ENCODE data around the gene DNASE1L1. TPM values are rescaled to one million over a fixed set of nuclear protein-coding genes. Genes with fewer than 3 reads are reported as not detected.

The DNASE1L1 gene
- total RNA-seq, 1 donor from 2014 or later: 35.1 TPM

DNA sequence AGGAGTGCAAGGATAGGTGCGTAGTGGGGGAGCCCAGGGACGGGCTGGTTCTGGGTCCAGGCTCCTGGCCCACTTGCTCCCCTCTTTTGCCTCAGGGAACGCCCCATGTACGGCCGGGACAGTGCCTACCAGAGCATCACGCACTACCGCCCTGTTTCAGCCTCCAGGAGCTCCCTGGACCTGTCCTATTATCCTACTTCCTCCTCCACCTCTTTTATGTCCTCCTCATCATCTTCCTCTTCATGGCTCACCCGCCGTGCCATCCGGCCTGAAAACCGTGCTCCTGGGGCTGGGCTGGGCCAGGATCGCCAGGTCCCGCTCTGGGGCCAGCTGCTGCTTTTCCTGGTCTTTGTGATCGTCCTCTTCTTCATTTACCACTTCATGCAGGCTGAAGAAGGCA, 28.3 kb downstream of the DNASE1L1 start:
- FAIRE-seq (no peak), DNase-seq (ENCODE audit: low read depth) (no peak)
- H3K27me3 Mint-ChIP-seq (ENCODE audit: low read depth, unreplicated experiment): no peaks in the 10 kb centered on the region
- no peaks in the 10 kb centered on the region for H3K36me3 Mint-ChIP-seq (ENCODE audit: low read depth, unreplicated experiment)
- H3K27ac Mint-ChIP-seq (ENCODE audit: unreplicated experiment): peak overlapping the region; percentile 26
- H4K20me1 ChIP-seq (ENCODE audit: insufficient read depth, low read length): peaks cover 24% of the 10 kb centered on the region
- TF ChIP-seq CTCF (IDR thresholded peaks at IDR 0.05; ENCODE audit: insufficient read depth, low read depth, low read length): no peak
- TF ChIP-seq EZH2 (IDR thresholded peaks at IDR 0.05; ENCODE audit: insufficient read depth, low read length): no peak
- H3K27ac ChIP-seq (ENCODE audit: low read depth, low read length): no peak overlapping the region
- H3K4me1 ChIP-seq (ENCODE audit: insufficient read depth, low read length): peaks cover 12% of the 10 kb centered on the region
- H3K4me3 ChIP-seq (ENCODE audit: insufficient read depth, low read depth, low read length): peak overlapping the region; percentile 69
- no peaks in the 10 kb centered on the region for H3K9me3 ChIP-seq (ENCODE audit: insufficient read depth, low read depth, low read length)
- H3K4me3 Mint-ChIP-seq (ENCODE audit: unreplicated experiment): peak overlapping the region; percentile 92
- H3K9me3 Mint-ChIP-seq (ENCODE audit: unreplicated experiment): no peaks in the 10 kb centered on the region
- peaks cover 7% of the 10 kb centered on the region for H3K4me1 Mint-ChIP-seq (ENCODE audit: low read depth, unreplicated experiment)
- no peaks in the 10 kb centered on the region for H3K36me3 ChIP-seq (ENCODE audit: insufficient read depth, low read length)
- no peaks in the 10 kb centered on the region for H3K27me3 ChIP-seq (ENCODE audit: insufficient read depth, low read length)
- no peak overlapping the region for H2AFZ ChIP-seq (ENCODE audit: low read depth, low read length)
- H3K9ac ChIP-seq (ENCODE audit: low read length): peak overlapping the region; percentile 98
- peaks cover 28% of the 10 kb centered on the region for H3K79me2 ChIP-seq (ENCODE audit: insufficient read depth, low read length)
- peak overlapping the region; percentile 93 for H3K4me2 ChIP-seq (ENCODE audit: low read length)

- H3K27me3 ChIP-seq (ENCODE audit: insufficient read depth, low read length): no peaks in the 10 kb centered on the region
- H3K4me1 Mint-ChIP-seq (ENCODE audit: low read depth, unreplicated experiment): peaks cover 7% of the 10 kb centered on the region
- H3K27ac Mint-ChIP-seq (ENCODE audit: unreplicated experiment): peak overlapping the region; percentile 98
- H3K9ac ChIP-seq (ENCODE audit: low read length): peak overlapping the region; percentile 98
- H3K9me3 Mint-ChIP-seq (ENCODE audit: unreplicated experiment): no peaks in the 10 kb centered on the region
- H3K27ac ChIP-seq (ENCODE audit: low read depth, low read length): peak overlapping the region; percentile 92
- no peaks in the 10 kb centered on the region for H3K9me3 ChIP-seq (ENCODE audit: insufficient read depth, low read depth, low read length)
- peak overlapping the region; percentile 92 for H3K4me3 Mint-ChIP-seq (ENCODE audit: unreplicated experiment)
- no peak for TF ChIP-seq CTCF (IDR thresholded peaks at IDR 0.05; ENCODE audit: insufficient read depth, low read depth, low read length)
- TF ChIP-seq EZH2 (IDR thresholded peaks at IDR 0.05; ENCODE audit: insufficient read depth, low read length): no peak
- H3K4me3 ChIP-seq (ENCODE audit: insufficient read depth, low read depth, low read length): peak overlapping the region; percentile 69
- peaks cover 31% of the 10 kb centered on the region for H3K79me2 ChIP-seq (ENCODE audit: insufficient read depth, low read length)
- DNase-seq (ENCODE audit: low read depth): no peak
- H3K4me1 ChIP-seq (ENCODE audit: insufficient read depth, low read length): peaks cover 13% of the 10 kb centered on the region
- H2AFZ ChIP-seq (ENCODE audit: low read depth, low read length): no peak overlapping the region
- H3K4me2 ChIP-seq (ENCODE audit: low read length): peak overlapping the region; percentile 93
- no peaks in the 10 kb centered on the region for H3K36me3 Mint-ChIP-seq (ENCODE audit: low read depth, unreplicated experiment)
- H4K20me1 ChIP-seq (ENCODE audit: insufficient read depth, low read length): peaks cover 24% of the 10 kb centered on the region
- H3K36me3 ChIP-seq (ENCODE audit: insufficient read depth, low read length): no peaks in the 10 kb centered on the region
- no peaks in the 10 kb centered on the region for H3K27me3 Mint-ChIP-seq (ENCODE audit: low read depth, unreplicated experiment)
- no peak for FAIRE-seq
Observed at GRCh38 chrX:154380153-154380552, 28.9 kb downstream of the DNASE1L1 start.

DNA sequence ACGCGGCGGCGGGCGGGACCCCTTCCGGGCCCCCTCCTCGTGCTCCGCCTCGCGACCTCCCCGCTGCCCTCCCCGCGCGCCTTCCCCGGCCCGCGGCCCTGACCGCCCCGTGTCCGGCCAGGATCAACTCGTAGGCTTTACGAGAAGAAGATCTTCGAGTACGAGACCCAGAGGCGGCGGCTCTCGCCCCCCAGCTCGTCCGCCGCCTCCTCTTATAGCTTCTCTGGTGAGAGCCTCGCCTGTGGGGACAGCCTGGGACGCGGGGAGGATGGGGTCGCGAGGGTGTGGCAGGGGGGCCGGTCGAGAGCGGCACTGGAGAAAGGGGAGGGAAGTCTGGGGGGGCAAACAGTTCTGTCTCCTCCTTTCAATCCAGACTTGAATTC, 29.5 kb downstream of the DNASE1L1 start:
- Histone ChIP-seq H3K4me3 (ENCODE audit: insufficient read depth, low read depth, low read length) (peak overlapping the region; percentile 69), H3K9ac (ENCODE audit: low read length) (peak overlapping the region; percentile 98), H3K4me2 (ENCODE audit: low read length) (peak overlapping the region; percentile 93), H3K4me1 (ENCODE audit: insufficient read depth, low read length) (peaks cover 16% of the 10 kb centered on the region), H2AFZ (ENCODE audit: low read depth, low read length) (no peak overlapping the region), H3K27me3 (ENCODE audit: insufficient read depth, low read length) (no peaks in the 10 kb centered on the region), H3K27ac (ENCODE audit: low read depth, low read length) (peak overlapping the region; percentile 92), H3K36me3 (ENCODE audit: insufficient read depth, low read length) (no peaks in the 10 kb centered on the region), H3K79me2 (ENCODE audit: insufficient read depth, low read length) (peaks cover 34% of the 10 kb centered on the region), H4K20me1 (ENCODE audit: insufficient read depth, low read length) (peaks cover 24% of the 10 kb centered on the region), H3K9me3 (ENCODE audit: insufficient read depth, low read depth, low read length) (no peaks in the 10 kb centered on the region)
- FAIRE-seq (no peak), DNase-seq (ENCODE audit: low read depth) (no peak)
- TF ChIP-seq EZH2 (IDR thresholded peaks at IDR 0.05; ENCODE audit: insufficient read depth, low read length): no peak
- no peak for TF ChIP-seq CTCF (IDR thresholded peaks at IDR 0.05; ENCODE audit: insufficient read depth, low read depth, low read length)
- Mint-ChIP-seq H3K27me3 (ENCODE audit: low read depth, unreplicated experiment) (no peaks in the 10 kb centered on the region), H3K9me3 (ENCODE audit: unreplicated experiment) (no peaks in the 10 kb centered on the region), H3K27ac (ENCODE audit: unreplicated experiment) (peak overlapping the region; percentile 98), H3K4me3 (ENCODE audit: unreplicated experiment) (peak overlapping the region; percentile 92), H3K36me3 (ENCODE audit: low read depth, unreplicated experiment) (no peaks in the 10 kb centered on the region), H3K4me1 (ENCODE audit: low read depth, unreplicated experiment) (peaks cover 7% of the 10 kb centered on the region)
